HG03095 (cell line): Measurements from ENCODE around the gene MCM5.
"Not testable (repeated sequence)": the region's sequence is repeated elsewhere in the genome, so short reads cannot be mapped to it uniquely, and the experiment has no call there.

Source experiments
- ATAC-seq: cut with Tn5 transposase; IDR thresholded peaks from one replicate; pipeline ENCODE4 v1.9.1; 2021; ENCODE audit warnings: moderate library complexity; ENCODE audit not compliant: unreplicated experiment

MCM5 gene

DNA sequence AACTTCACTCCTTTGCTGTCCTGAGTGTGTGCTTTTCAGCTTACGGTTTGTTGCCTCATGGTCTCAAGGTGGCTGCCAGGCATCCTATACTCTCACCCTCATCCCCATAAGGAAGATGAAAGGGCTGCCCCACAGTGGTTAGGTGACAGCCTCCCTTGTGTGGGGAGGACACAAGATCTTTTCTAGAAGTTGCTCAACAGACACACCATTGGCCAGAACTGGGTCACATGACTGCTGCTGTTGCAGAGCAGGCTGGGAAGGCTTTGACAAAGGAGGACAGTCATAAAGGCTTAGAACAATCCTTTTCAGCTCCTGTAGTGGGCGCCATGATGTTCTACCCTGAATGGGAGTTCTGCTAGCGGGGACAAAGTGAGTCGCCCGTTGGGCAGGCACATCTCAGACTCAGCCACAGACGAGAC lies 71.0 kb downstream of the MCM5 start:
- ATAC-seq, result no peak

DNA sequence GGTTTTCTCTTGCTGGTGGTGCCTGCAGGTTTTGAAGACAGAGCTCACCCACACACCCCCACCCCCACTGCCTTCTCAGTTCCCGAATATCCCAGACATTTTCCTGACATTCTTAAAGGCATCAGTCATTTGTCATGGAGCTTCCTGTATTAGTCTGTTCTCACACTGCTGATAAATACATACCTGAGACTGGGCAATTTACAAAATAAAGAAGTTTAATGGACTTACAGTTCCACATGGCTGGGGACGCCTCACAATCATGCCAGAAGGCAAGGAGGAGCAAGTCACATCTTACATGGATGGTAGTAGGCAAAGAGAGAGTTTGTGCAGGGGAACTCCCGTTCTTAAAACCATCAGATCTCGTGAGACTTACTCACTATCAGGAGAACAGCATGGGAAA lies 71.6 kb downstream of the MCM5 start:
- not testable (repeated sequence) for ATAC-seq

DNA sequence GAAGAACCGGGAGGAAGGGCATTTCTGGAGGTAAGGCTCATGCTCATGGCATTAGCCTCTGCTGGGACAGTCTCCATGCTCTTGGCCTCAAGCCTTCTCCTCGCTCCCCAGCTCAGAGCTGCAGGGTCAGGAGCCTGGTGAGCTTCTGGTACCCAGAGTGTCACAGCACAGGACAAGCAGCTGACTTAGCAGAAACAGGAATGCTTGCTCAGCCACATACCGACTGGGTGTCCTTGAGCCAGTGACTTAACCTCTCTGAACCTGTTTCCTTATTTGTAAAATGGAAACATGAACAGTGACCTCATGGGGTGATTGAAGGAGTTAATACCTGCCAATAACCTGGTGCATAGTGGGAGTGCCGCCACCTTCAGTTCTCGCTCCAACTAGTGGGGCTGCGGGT lies 72.5 kb downstream of the MCM5 start:
- no peak for ATAC-seq

DNA sequence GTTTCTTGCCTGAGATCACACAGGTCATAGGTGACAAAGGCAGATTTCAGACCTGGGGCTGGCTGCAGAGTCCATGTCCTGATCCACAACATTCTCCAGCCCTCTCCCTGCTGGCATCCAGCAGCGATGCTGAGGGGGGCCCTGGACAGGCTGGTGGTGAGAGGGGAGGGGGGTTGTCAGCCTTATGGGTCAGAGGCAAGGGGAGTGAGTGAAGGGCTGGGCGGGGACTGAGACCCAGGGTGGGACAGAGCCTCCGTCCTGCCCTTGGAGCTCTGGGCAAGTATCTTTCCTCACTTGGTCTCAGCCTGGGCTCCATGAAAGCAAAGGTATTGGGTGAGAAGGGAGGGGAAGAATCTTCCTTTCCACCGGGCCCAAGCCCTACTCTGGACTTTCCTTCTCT lies 74.0 kb downstream of the MCM5 start:
- ATAC-seq, result no peak
